MCF 10A (cell line): ENCODE results near the gene TRMT61A. TPM values are rescaled to one million over a fixed set of nuclear protein-coding genes. Genes with fewer than 3 reads are reported as not detected.

ENCODE experiments used
- BruUV-seq: library from RNA; stranded (reverse); fragments of 400-500 nt; replicated peaks from 2 replicates; lab custom pipeline; 2021; lab: Mats Ljungman, UMichigan
- CTCF ChIA-PET: fragments of 300-600 bp; sonication (Branson Sonifier 250); formaldehyde crosslinking; extraction: SDS; loops from one replicate; lab custom pipeline; 2021; ENCODE audit warnings: antibody characterized with exemption, inconsistent platforms; lab: Yijun Ruan, JAX
- POLR2A ChIA-PET: fragments of 300-600, 350-650 bp; sonication (Branson Sonifier 250); formaldehyde crosslinking; extraction: SDS; loops from one replicate; lab custom pipeline; 2020; ENCODE audit warnings: antibody characterized with exemption, inconsistent platforms; lab: Yijun Ruan, JAX
- DNase-seq: peaks from one replicate; pipeline ENCODE4 v3.0.0-alpha.2; 2018; ENCODE audit not compliant: unreplicated experiment
- H3K27ac Mint-ChIP-seq: one replicate; pipeline ENCODE4 v1.8.0; 2022; ENCODE audit warnings: mild to moderate bottlenecking, low read depth, mixed read lengths; ENCODE audit not compliant: unreplicated experiment
- H3K27me3 Mint-ChIP-seq: one replicate; pipeline ENCODE4 v1.8.0; 2022; ENCODE audit warnings: mixed read lengths; ENCODE audit not compliant: insufficient read depth, unreplicated experiment
- H3K36me3 Mint-ChIP-seq: one replicate; pipeline ENCODE4 v1.8.0; 2022; ENCODE audit warnings: mild to moderate bottlenecking, moderate library complexity, mixed read lengths; ENCODE audit not compliant: insufficient read depth, unreplicated experiment
- H3K4me1 Mint-ChIP-seq: one replicate; pipeline ENCODE4 v1.8.0; 2022; ENCODE audit warnings: mixed read lengths; ENCODE audit not compliant: insufficient read depth, unreplicated experiment
- H3K4me3 Mint-ChIP-seq: one replicate; pipeline ENCODE4 v1.8.0; 2022; ENCODE audit warnings: mild to moderate bottlenecking, moderate library complexity, mixed read lengths; ENCODE audit not compliant: unreplicated experiment
- H3K9me3 Mint-ChIP-seq: one replicate; pipeline ENCODE4 v1.8.0; 2022; ENCODE audit warnings: mixed read lengths; ENCODE audit not compliant: unreplicated experiment
- intact Hi-C: fragments of 100-400 bp; cut with micrococcal nuclease; formaldehyde crosslinking; loops from 2 replicates; pipeline ENCODE4 v1.14.1; 2022
- total RNA-seq: library from RNA; stranded (reverse); gene quantifications from 2 replicates; pipeline ENCODE4 v1.2.3, GENCODE V29; 2022
- TF ChIP-seq, protein P1 (sequence below): fragments of 200-600 bp; IDR thresholded peaks from one replicate; pipeline ENCODE4 v1.8.0; 2022; ENCODE audit warnings: antibody characterized with exemption, mild to moderate bottlenecking; ENCODE audit not compliant: unreplicated experiment

Gene TRMT61A
- total RNA-seq, 1 experiment from 2014 or later = 15.8 TPM

DNA sequence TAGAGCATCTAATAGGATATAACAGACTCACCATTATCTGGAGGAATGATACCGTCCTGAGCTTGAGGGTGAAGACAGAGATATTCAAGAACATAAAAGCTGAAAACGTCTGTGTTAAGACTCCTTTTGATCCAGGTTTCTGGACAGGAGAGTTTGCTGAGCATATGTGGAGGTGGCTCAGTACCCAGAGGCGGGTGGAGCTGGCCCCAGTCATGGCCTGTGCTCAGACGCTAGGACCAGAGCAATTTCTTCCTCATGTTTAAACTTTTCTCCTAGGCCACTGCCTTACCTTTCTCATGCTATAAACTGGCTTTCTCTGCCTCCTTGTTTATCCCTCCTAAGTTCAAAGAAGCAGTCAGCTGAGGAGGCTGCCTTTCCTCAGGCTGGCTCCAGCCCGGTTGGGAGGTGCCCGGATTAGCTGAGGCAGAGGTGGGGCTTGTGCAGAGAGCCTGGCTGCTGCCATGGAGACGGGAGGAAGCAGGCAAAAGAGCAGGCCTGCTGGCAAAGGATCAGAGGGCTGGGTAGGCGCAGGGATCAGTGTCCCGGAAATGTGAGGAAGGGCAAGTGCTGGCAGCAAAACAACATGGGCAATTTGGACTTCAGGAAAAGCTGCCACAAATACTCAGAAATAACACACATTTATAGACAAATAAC lies 47.5 kb downstream of the TRMT61A start:
- Mint-ChIP-seq H3K9me3 (no peaks in the 10 kb centered on the region), H3K27ac (peak overlapping the region; percentile 82), H3K4me1 (peaks cover 17% of the 10 kb centered on the region), H3K27me3 (no peaks in the 10 kb centered on the region), H3K36me3 (peaks cover 78% of the 10 kb centered on the region), H3K4me3 (peak overlapping the region; percentile 13)
- ChIA-PET POLR2A (interaction anchor here (0.5 to 2.2 kb wide), 9 partner anchors 10 to 326 kb away, joined by 3 to 19 read pairs (median 4); partner anchors contain the start of genes BAG5, COA8 and KLC1), CTCF (interaction anchor here (1.0 to 1.7 kb wide), 2 partner anchors 13 to 35 kb away, joined by 3 to 4 read pairs; no protein-coding TSS in a partner anchor)
- DNase-seq = peak; percentile 91
- BruUV-seq = no TSS peak
- TF ChIP-seq, protein P1, sequence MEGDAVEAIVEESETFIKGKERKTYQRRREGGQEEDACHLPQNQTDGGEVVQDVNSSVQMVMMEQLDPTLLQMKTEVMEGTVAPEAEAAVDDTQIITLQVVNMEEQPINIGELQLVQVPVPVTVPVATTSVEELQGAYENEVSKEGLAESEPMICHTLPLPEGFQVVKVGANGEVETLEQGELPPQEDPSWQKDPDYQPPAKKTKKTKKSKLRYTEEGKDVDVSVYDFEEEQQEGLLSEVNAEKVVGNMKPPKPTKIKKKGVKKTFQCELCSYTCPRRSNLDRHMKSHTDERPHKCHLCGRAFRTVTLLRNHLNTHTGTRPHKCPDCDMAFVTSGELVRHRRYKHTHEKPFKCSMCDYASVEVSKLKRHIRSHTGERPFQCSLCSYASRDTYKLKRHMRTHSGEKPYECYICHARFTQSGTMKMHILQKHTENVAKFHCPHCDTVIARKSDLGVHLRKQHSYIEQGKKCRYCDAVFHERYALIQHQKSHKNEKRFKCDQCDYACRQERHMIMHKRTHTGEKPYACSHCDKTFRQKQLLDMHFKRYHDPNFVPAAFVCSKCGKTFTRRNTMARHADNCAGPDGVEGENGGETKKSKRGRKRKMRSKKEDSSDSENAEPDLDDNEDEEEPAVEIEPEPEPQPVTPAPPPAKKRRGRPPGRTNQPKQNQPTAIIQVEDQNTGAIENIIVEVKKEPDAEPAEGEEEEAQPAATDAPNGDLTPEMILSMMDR = no peak
- intact Hi-C loops = loop anchor here (2.0 to 10.0 kb wide), 3 partner anchors 52 to 138 kb away; partner anchors contain the start of genes KLC1, XRCC3 and ZFYVE21

DNA sequence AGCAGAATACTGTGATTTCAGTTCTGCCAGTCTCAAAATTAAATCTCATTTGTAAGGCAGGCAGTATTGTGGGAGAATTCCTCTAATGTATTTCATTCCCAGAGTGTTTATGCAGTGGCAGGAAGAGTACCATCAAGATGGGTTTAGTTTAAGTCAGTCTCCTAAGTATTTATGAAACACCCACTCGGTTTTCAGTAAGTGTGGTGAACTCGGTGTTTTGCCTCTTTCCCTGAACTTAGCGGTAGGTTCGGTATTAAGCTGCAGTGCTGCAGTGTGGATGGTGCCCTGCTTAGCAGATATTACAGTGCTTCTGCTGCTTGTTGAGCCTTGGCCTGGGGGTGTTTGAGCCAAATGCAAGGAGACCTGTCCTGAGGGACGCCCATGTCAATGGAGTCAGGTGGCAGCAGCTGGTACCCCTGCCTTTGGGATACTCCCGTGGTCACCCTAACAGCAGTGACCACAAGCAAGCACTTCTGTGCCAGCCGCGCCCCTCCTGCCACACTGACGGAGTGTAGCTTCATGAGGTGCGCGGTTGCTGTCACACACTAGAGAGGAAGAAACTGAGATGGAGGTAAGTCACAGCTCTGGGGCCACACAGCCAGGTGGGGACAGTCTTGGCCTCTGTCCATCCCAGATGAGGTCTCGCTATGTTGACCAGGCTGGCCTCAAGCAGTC lies 49.5 kb downstream of the TRMT61A start:
- DNase-seq = no peak
- Mint-ChIP-seq H3K4me1 (peaks cover 22% of the 10 kb centered on the region), H3K27me3 (no peaks in the 10 kb centered on the region), H3K4me3 (no peak overlapping the region), H3K9me3 (no peaks in the 10 kb centered on the region), H3K36me3 (peaks cover 68% of the 10 kb centered on the region), H3K27ac (no peak overlapping the region)
- BruUV-seq = no TSS peak
- intact Hi-C loops = loop anchor here (10.0 kb wide), 2 partner anchors 96 to 136 kb away; partner anchors contain the start of genes XRCC3 and ZFYVE21
- ChIA-PET CTCF (interaction anchor here (0.6 kb wide), 1 partner anchor 422 kb away, joined by 3 read pairs; no protein-coding TSS in a partner anchor), POLR2A (no interaction called here)
- TF ChIP-seq, protein P1 = no peak

DNA sequence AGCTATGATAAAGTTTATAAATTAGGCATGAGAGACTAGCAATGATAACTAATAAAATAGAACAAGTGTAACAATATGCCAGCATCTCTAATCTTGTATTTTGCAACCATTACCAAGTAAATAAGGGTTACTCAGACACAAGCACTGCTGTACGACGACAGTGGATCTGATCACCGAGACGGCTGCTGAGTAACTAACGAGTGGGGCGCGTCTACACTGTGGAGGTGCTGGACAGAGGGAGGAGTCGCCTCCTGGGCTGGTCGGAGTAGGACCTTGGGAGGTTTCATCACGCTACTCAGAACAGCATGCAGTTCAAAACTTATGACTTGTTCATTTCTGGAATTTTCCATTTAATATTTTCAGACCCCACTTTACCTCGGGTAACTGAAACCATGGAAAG lies 52.2 kb downstream of the TRMT61A start:
- no peak for DNase-seq
- Mint-ChIP-seq H3K4me3 (no peak overlapping the region), H3K27ac (no peak overlapping the region), H3K27me3 (no peaks in the 10 kb centered on the region), H3K9me3 (no peaks in the 10 kb centered on the region), H3K36me3 (peaks cover 63% of the 10 kb centered on the region), H3K4me1 (peaks cover 15% of the 10 kb centered on the region)
- TF ChIP-seq, protein P1 = no peak
- BruUV-seq = no TSS peak
- intact Hi-C loops = no loop called here
- ChIA-PET CTCF (interaction anchor here (0.6 kb wide), 1 partner anchor 11 kb away, joined by 4 read pairs; no protein-coding TSS in a partner anchor), POLR2A (interaction anchor here (0.6 kb wide), 1 partner anchor 302 kb away, joined by 3 read pairs; no protein-coding TSS in a partner anchor)
